Activated CD8-positive, alpha-beta T cell treated with anti-CD3 and anti-CD28 coated beads for 36 hours (primary cell): Measurements from ENCODE around the gene UQCC2. TPM values are rescaled to one million over a fixed set of nuclear protein-coding genes. Genes with fewer than 3 reads are reported as not detected.

ENCODE experiments used
- ATAC-seq: fragments of 200-7000 bp; cut with Tn5 transposase; one replicate; pipeline ENCODE4 v1.10.0; 2021; ENCODE audit warnings: mild to moderate bottlenecking, moderate library complexity
- CTCF ChIA-PET: fragments of 350-600 bp; sonication (Branson Sonifier 250); formaldehyde crosslinking; loops from one replicate; lab custom pipeline; 2021; ENCODE audit warnings: antibody characterized with exemption; lab: Charles Lee
- POLR2A ChIA-PET: fragments of 350-600 bp; sonication (Branson Sonifier 250); formaldehyde crosslinking; loops from one replicate; lab custom pipeline; 2021; ENCODE audit warnings: antibody characterized with exemption; lab: Charles Lee
- DNase-seq: peaks from one replicate; pipeline ENCODE4 v3.0.0-alpha.2; 2020
- H3K27ac Mint-ChIP-seq: one replicate; pipeline ENCODE4 v1.8.0; 2021; ENCODE audit warnings: mild to moderate bottlenecking, mixed read lengths
- H3K27me3 Mint-ChIP-seq: one replicate; pipeline ENCODE4 v1.8.0; 2021; ENCODE audit warnings: mixed read lengths
- H3K36me3 Mint-ChIP-seq: one replicate; pipeline ENCODE4 v1.8.0; 2021; ENCODE audit warnings: low read depth, mixed read lengths
- H3K4me1 Mint-ChIP-seq: one replicate; pipeline ENCODE4 v1.8.0; 2021; ENCODE audit warnings: low read depth, mixed read lengths
- H3K4me3 Mint-ChIP-seq: one replicate; pipeline ENCODE4 v1.8.0; 2021; ENCODE audit warnings: mild to moderate bottlenecking, moderate library complexity, mixed read lengths
- H3K9me3 Mint-ChIP-seq: one replicate; pipeline ENCODE4 v1.8.0; 2021; ENCODE audit warnings: mixed read lengths
- intact Hi-C: fragments of 100-400 bp; cut with micrococcal nuclease; formaldehyde crosslinking; loops from one replicate; pipeline ENCODE4 v1.10.0; 2022
- total RNA-seq, 2 experiments: library from RNA; stranded (reverse); gene quantifications; one replicate each; pipeline ENCODE4 v1.2.3, GENCODE V29; 2021
- TF ChIP-seq, protein P1 (sequence below): fragments of 200-600 bp; IDR thresholded peaks from one replicate; pipeline ENCODE4 v1.8.0; 2022; ENCODE audit warnings: antibody characterized with exemption, mild to moderate bottlenecking

UQCC2 gene
- total RNA-seq, 2 experiments from 2014 or later, result 127 to 128 TPM

DNA sequence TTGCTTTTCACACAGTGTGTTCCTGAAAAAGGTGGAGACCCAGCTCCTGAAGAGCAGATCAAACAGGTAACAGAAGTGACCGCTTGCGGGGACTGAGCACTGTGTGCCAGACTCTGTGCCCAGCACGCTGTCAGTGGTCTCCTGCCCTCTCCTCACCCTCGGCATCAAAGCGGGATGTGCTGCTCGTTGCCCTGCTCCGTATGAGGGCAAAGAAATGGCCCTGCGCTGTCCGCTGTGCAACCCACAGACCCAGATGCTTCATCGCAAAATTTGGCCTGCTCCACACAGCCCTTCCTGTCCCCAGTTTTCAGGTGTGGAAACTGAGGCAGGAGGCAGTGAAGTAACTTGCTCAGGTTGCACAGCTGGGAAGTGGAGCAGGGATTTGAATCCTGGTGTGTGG, 13.7 kb downstream of the UQCC2 start:
- Mint-ChIP-seq H3K4me1 (peaks cover 59% of the 10 kb centered on the region), H3K36me3 (peaks cover 57% of the 10 kb centered on the region), H3K27me3 (no peaks in the 10 kb centered on the region), H3K9me3 (no peaks in the 10 kb centered on the region), H3K4me3 (no peak overlapping the region), H3K27ac (peak overlapping the region; percentile 88)
- ATAC-seq, result no peak
- POLR2A ChIA-PET, result interaction anchor here (0.6 to 0.8 kb wide), 3 partner anchors 17 to 357 kb away, joined by 3 to 4 read pairs (median 3); no protein-coding TSS in a partner anchor
- DNase-seq, result no peak
- intact Hi-C loops, result no loop called here
- CTCF ChIA-PET, result interaction anchor here (0.7 to 2.0 kb wide), 7 partner anchors 10 to 113 kb away, joined by 3 to 10 read pairs (median 3); partner anchors contain the start of gene ITPR3
- TF ChIP-seq, protein P1, sequence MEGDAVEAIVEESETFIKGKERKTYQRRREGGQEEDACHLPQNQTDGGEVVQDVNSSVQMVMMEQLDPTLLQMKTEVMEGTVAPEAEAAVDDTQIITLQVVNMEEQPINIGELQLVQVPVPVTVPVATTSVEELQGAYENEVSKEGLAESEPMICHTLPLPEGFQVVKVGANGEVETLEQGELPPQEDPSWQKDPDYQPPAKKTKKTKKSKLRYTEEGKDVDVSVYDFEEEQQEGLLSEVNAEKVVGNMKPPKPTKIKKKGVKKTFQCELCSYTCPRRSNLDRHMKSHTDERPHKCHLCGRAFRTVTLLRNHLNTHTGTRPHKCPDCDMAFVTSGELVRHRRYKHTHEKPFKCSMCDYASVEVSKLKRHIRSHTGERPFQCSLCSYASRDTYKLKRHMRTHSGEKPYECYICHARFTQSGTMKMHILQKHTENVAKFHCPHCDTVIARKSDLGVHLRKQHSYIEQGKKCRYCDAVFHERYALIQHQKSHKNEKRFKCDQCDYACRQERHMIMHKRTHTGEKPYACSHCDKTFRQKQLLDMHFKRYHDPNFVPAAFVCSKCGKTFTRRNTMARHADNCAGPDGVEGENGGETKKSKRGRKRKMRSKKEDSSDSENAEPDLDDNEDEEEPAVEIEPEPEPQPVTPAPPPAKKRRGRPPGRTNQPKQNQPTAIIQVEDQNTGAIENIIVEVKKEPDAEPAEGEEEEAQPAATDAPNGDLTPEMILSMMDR, result no peak

DNA sequence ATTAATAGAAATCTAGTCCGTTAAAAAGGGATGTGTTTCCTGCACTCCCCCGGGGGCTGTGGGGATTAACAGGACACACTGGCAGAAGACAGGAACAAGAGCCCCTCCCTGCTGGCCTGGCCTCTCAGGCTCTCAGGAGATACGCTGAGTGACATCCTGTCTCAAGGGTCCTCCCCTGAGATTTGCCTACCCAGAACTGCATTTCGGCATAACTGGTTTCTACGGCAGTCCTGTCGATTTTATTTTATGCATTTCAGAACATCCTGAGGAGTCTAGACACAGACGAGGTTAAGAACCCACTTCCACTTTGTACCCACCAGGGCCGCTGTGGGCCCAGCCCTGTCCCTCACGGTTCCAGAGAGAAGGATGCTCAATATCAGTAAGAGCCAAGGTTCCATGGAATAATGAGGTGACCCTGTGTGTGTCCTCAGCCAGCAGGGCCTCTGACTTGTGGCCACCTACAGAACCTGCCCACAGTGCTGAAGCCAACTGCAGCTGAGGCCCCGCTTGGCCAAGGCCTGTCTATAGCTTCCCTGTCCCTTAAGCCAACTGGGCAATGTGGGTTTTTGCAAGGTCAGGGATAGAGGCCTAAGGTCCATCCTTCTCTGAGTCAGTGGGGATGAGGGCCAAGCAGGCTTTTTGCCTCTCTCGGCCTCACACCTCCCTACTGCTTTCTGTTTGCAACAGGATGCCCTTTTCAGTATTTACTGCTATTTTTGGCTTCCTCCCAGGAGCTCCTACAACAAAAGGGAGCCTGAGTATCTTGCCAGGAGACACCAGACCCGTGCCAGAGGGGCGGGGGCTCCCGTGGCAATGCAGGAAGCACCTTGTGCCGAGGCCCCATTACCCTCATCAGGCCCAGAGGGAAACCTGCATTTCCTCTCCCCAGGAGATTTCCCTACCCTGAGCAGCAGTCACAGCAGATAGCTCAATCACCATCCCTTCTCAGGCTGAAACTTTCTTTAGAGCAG, 14.7 kb downstream of the UQCC2 start:
- peak overlapping the region; percentile 88 for H3K27ac Mint-ChIP-seq
- DNase-seq, result peak; percentile 49
- POLR2A ChIA-PET, result interaction anchor here (0.6 to 5.1 kb wide), 4 partner anchors 14 to 356 kb away, joined by 3 to 33 read pairs (median 4); partner anchors contain the start of gene UQCC2
- no peak overlapping the region for H3K4me3 Mint-ChIP-seq
- peaks cover 66% of the 10 kb centered on the region for H3K36me3 Mint-ChIP-seq
- H3K27me3 Mint-ChIP-seq, result no peaks in the 10 kb centered on the region
- CTCF ChIA-PET, result interaction anchor here (0.6 to 2.0 kb wide), 9 partner anchors 11 to 333 kb away, joined by 3 to 10 read pairs (median 3); partner anchors contain the start of gene ITPR3
- peaks cover 69% of the 10 kb centered on the region for H3K4me1 Mint-ChIP-seq
- no peaks in the 10 kb centered on the region for H3K9me3 Mint-ChIP-seq
- peak; percentile 17 for ATAC-seq
- intact Hi-C loops, result no loop called here
- TF ChIP-seq, protein P1, result no peak

DNA sequence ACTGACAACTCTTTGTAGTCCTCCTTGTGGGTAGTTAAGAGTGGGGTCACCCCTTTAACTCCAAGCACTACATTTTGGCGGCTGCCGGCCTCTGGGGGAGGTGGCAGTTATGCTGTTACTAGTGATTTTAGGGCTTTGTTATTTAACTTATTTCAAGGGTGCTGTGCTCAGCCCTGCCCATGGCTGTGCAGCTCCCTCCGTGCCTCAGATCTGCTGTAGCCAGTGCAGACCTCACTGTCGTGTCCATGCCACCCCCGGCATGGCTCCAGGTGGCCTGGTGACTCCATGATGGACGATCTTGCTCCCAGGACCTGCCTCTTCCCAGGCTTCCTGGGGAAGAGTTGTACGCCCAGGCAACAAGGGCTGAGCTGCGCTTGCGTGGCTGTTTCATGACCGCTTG, 15.4 kb downstream of the UQCC2 start:
- Mint-ChIP-seq H3K4me3 (no peak overlapping the region), H3K9me3 (no peaks in the 10 kb centered on the region), H3K36me3 (peaks cover 70% of the 10 kb centered on the region), H3K27me3 (no peaks in the 10 kb centered on the region), H3K4me1 (peaks cover 76% of the 10 kb centered on the region), H3K27ac (peak overlapping the region; percentile 88)
- POLR2A ChIA-PET, result interaction anchor here (1.1 to 5.1 kb wide), 4 partner anchors 13 to 75 kb away, joined by 3 to 33 read pairs (median 14); partner anchors contain the start of genes ITPR3 and UQCC2
- ATAC-seq (no peak), DNase-seq (no peak)
- TF ChIP-seq, protein P1, result no peak
- intact Hi-C loops, result no loop called here
- CTCF ChIA-PET, result interaction anchor here (2.0 to 2.7 kb wide), 3 partner anchors 107 to 111 kb away, joined by 9 to 17 read pairs (median 10); no protein-coding TSS in a partner anchor

DNA sequence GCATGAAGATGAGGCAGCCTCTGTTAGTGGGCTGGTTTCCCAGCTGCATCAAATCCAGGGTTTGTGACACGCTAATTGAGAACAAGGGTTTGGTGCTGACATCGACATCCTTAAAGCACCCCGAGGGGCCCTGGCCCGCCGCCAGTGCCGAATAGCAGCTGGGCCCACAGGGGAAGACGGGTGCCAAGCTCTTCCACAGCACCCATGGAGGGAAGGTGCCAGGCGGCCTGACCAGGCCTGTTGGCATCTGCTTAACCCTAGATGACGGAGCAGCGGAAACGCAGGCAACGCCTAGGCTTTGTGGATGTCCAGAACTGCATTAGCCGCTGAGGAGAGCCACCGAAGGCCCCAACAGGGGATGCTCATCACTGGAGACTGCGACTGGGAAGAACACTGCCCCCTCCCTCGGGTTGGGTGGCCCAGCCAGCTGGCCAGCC, 16.0 kb downstream of the UQCC2 start:
- TF ChIP-seq, protein P1, result no peak
- peak overlapping the region; percentile 79 for H3K27ac Mint-ChIP-seq
- no peak for DNase-seq
- H3K36me3 Mint-ChIP-seq, result peaks cover 74% of the 10 kb centered on the region
- intact Hi-C loops, result no loop called here
- H3K9me3 Mint-ChIP-seq, result no peaks in the 10 kb centered on the region
- no peak overlapping the region for H3K4me3 Mint-ChIP-seq
- ChIA-PET CTCF (interaction anchor here (1.3 to 3.3 kb wide), 5 partner anchors 16 to 110 kb away, joined by 3 to 17 read pairs (median 9); partner anchors contain the start of genes ITPR3 and UQCC2), POLR2A (interaction anchor here (1.1 to 5.1 kb wide), 6 partner anchors 12 to 106 kb away, joined by 3 to 33 read pairs (median 6); partner anchors contain the start of genes ITPR3 and UQCC2)
- no peaks in the 10 kb centered on the region for H3K27me3 Mint-ChIP-seq
- ATAC-seq, result no peak
- peaks cover 77% of the 10 kb centered on the region for H3K4me1 Mint-ChIP-seq
